ENCODE measurements around the gene SPATA9. TPM values are rescaled to one million over a fixed set of nuclear protein-coding genes. Genes with fewer than 3 reads are reported as not detected.

The SPATA9 gene
- total RNA-seq, 1 experiment from 2014 or later = not detected

DNA sequence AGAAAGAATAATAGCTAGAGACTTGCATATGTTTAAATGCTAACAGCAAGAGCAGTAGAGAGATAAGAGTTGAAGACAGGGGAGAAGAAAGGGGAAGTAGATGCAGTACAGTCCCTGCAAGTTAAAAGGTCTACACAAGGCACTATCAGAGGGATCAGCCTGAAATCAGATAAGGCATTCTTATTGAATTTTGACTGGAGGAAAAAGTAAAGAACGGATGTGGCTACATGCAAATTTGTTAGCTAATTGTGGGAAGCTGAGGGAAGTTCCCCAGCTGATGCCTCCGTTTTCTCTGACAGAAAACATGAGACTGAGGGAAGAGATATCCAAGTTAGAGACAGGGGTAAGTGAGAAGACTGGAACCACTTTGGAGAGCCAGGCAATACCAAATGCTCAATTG lies 35.4 kb upstream of the SPATA9 start:
- DNase-seq (ENCODE audit: low read depth, low spot score) = no peak
- H3K79me2 ChIP-seq (ENCODE audit: insufficient read depth, low read length) = no peaks in the 10 kb centered on the region
- no peaks in the 10 kb centered on the region for H4K20me1 ChIP-seq (ENCODE audit: insufficient read depth)
- ChIA-PET POLR2A (no interaction called here), CTCF (no interaction called here), RAD21 (ENCODE audit: low non-redundant PET in 1 of 2, low total read pairs in 2 of 2, uncharacterized antibody in 2 of 2, unreplicated experiment in 2 of 2) (no interaction called here)
- H3K36me3 ChIP-seq (ENCODE audit: control insufficient read depth in 1 of 2, insufficient read depth in 2 of 2, low read length in 2 of 2) = no peaks in the 10 kb centered on the region
- TF ChIP-seq, protein P1, sequence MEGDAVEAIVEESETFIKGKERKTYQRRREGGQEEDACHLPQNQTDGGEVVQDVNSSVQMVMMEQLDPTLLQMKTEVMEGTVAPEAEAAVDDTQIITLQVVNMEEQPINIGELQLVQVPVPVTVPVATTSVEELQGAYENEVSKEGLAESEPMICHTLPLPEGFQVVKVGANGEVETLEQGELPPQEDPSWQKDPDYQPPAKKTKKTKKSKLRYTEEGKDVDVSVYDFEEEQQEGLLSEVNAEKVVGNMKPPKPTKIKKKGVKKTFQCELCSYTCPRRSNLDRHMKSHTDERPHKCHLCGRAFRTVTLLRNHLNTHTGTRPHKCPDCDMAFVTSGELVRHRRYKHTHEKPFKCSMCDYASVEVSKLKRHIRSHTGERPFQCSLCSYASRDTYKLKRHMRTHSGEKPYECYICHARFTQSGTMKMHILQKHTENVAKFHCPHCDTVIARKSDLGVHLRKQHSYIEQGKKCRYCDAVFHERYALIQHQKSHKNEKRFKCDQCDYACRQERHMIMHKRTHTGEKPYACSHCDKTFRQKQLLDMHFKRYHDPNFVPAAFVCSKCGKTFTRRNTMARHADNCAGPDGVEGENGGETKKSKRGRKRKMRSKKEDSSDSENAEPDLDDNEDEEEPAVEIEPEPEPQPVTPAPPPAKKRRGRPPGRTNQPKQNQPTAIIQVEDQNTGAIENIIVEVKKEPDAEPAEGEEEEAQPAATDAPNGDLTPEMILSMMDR (IDR thresholded peaks at IDR 0.05 in 2 of 3, conservative IDR thresholded peaks at IDR 0.05 in 1 of 3; ENCODE audit: borderline replicate concordance in 1 of 3, insufficient read depth in 1 of 3, low read depth in 2 of 3, low read length in 2 of 3) = no peak
- TF ChIP-seq EZH2 (IDR thresholded peaks at IDR 0.05) (no peak), TCF7L2 (IDR thresholded peaks at IDR 0.05; ENCODE audit: borderline replicate concordance, extremely low read depth, insufficient read depth, insufficient read length) (no peak), SRF (IDR thresholded peaks at IDR 0.05; ENCODE audit: low read depth) (no peak), JUND (IDR thresholded peaks at IDR 0.05) (no peak), SP1 (IDR thresholded peaks at IDR 0.05; ENCODE audit: low read depth) (no peak), YY1 (IDR thresholded peaks at IDR 0.05; ENCODE audit: extremely low read depth, insufficient replicate concordance, low read depth, low read length) (no peak), ZNF274 (IDR thresholded peaks at IDR 0.05; ENCODE audit: low read depth, low read length) (no peak), POLR2A (IDR thresholded peaks at IDR 0.05; ENCODE audit: borderline replicate concordance, extremely low read depth, insufficient read depth, insufficient read length) (no peak)
- TF ChIP-seq, protein P2, sequence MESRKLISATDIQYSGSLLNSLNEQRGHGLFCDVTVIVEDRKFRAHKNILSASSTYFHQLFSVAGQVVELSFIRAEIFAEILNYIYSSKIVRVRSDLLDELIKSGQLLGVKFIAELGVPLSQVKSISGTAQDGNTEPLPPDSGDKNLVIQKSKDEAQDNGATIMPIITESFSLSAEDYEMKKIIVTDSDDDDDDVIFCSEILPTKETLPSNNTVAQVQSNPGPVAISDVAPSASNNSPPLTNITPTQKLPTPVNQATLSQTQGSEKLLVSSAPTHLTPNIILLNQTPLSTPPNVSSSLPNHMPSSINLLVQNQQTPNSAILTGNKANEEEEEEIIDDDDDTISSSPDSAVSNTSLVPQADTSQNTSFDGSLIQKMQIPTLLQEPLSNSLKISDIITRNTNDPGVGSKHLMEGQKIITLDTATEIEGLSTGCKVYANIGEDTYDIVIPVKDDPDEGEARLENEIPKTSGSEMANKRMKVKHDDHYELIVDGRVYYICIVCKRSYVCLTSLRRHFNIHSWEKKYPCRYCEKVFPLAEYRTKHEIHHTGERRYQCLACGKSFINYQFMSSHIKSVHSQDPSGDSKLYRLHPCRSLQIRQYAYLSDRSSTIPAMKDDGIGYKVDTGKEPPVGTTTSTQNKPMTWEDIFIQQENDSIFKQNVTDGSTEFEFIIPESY (IDR thresholded peaks at IDR 0.05; ENCODE audit: extremely low read depth, insufficient replicate concordance, low read length) = no peak
- TF ChIP-seq, protein P3, sequence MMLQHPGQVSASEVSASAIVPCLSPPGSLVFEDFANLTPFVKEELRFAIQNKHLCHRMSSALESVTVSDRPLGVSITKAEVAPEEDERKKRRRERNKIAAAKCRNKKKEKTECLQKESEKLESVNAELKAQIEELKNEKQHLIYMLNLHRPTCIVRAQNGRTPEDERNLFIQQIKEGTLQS (IDR thresholded peaks at IDR 0.05) = no peak
- intact Hi-C loops (cut with micrococcal nuclease) = no loop called here
- no peak overlapping the region for H3K4me2 ChIP-seq (ENCODE audit: low read length)
- no peaks in the 10 kb centered on the region for H3K27me3 ChIP-seq (ENCODE audit: insufficient read depth, low read length)
- ATAC-seq = no peak
- H3K4me1 ChIP-seq (ENCODE audit: control insufficient read depth in 1 of 2, insufficient read depth in 2 of 2, low read length in 2 of 2) = peaks cover 29 to 49% of the 10 kb centered on the region in 2 experiments
- no peak overlapping the region for H3K4me3 ChIP-seq (replicated peaks in 1 of 2; ENCODE audit: low read depth in 1 of 2, low read length in 2 of 2)
- H3K9me2 ChIP-seq (ENCODE audit: insufficient read depth) = no peaks in the 10 kb centered on the region
- no peak overlapping the region for H3K9ac ChIP-seq (ENCODE audit: low read length)
- no TSS peak for BruUV-seq (replicated peaks)
- no peak overlapping the region for H2AFZ ChIP-seq (ENCODE audit: low read depth, low read length, poor library complexity, severe bottlenecking)
- H3K9me3 ChIP-seq (ENCODE audit: control insufficient read depth in 1 of 2, insufficient read depth in 1 of 2, low read depth in 1 of 2, low read length in 2 of 2) = no peaks in the 10 kb centered on the region
- H3K27ac ChIP-seq (ENCODE audit: low read depth, low read length) = no peak overlapping the region

Measured in HCT116 (cell line).